HCT116 (cell line): ENCODE results near the gene CDKL5. TPM values are rescaled to one million over a fixed set of nuclear protein-coding genes. Genes with fewer than 3 reads are reported as not detected.

Experiments used
- ATAC-seq: fragments of 200-7000 bp; cut with Tn5 transposase; 2 replicates; pipeline ENCODE4 v1.9.1; 2020; ENCODE audit warnings: mild to moderate bottlenecking, moderate library complexity
- BruUV-seq: library from RNA; stranded (reverse); fragments of 400-500 nt; replicated peaks from 2 replicates; lab custom pipeline; 2021; lab: Mats Ljungman, UMichigan
- CTCF ChIA-PET: fragments of 300-600 bp; sonication (Branson Sonifier 250); formaldehyde crosslinking; loops from one replicate; lab custom pipeline; 2021; ENCODE audit warnings: antibody characterized with exemption; lab: Charles Lee
- POLR2A ChIA-PET: fragments of 300-600, 350-600 bp; sonication (Branson Sonifier 250); formaldehyde crosslinking; loops from one replicate; lab custom pipeline; 2021; ENCODE audit warnings: antibody characterized with exemption; lab: Charles Lee
- RAD21 ChIA-PET, 2 experiments: fragments of 300-600 bp; sonication (Branson Sonifier 250); formaldehyde crosslinking; loops; one replicate each; lab custom pipeline; 2023; ENCODE audit warnings: low total read pairs in 2 of 2; ENCODE audit not compliant: uncharacterized antibody in 2 of 2, unreplicated experiment in 2 of 2, low non-redundant PET in 1 of 2; lab: Charles Lee
- DNase-seq: peaks from one replicate; pipeline ENCODE4 v3.0.0-alpha.2; 2010; ENCODE audit warnings: low read depth, low spot score
- H2AFZ ChIP-seq: fragments of 200-600 bp; shearing (Covaris generic), sonication (generic); 2 replicates; pipeline ENCODE4 v1.6.1; 2017; ENCODE audit warnings: low read depth, mixed run types, mixed read lengths, antibody characterized with exemption, low read length; ENCODE audit not compliant: poor library complexity, severe bottlenecking
- H3K27ac ChIP-seq: 2 replicates; pipeline ENCODE4 v1.5.1; 2012; ENCODE audit warnings: low read depth, low read length
- H3K27me3 ChIP-seq: fragments of 200-600 bp; sonication (generic); 2 replicates; pipeline ENCODE4 v1.6.1; 2016; ENCODE audit warnings: mixed run types, low read length, mixed read lengths; ENCODE audit not compliant: insufficient read depth
- H3K36me3 ChIP-seq, 2 experiments: fragments of 200-500 bp in 1 of 2; fragments of 200-600 bp in 1 of 2; sonication (Bioruptor generic) in 1 of 2; sonication (generic) in 1 of 2; 2 replicates each; pipeline versions ENCODE4 v1.5.1 to v1.6.1; 2014 to 2016; ENCODE audit warnings: low read length in 2 of 2, inconsistent platforms in 1 of 2, mixed read lengths in 1 of 2, mixed run types in 1 of 2; ENCODE audit not compliant: insufficient read depth in 2 of 2, control insufficient read depth in 1 of 2
- H3K4me1 ChIP-seq, 2 experiments: fragments of 200-600 bp in 1 of 2; sonication (generic) in 1 of 2; 2 replicates each; pipeline versions ENCODE4 v1.5.1 to v1.6.1; 2012 to 2017; ENCODE audit warnings: low read length in 2 of 2, inconsistent platforms in 1 of 2, mild to moderate bottlenecking in 1 of 2, mixed read lengths in 1 of 2, mixed run types in 1 of 2, moderate library complexity in 1 of 2; ENCODE audit not compliant: insufficient read depth in 2 of 2, control insufficient read depth in 1 of 2
- H3K4me2 ChIP-seq: fragments of 200-600 bp; sonication (generic); 2 replicates; pipeline ENCODE4 v1.6.1; 2017; ENCODE audit warnings: mixed run types, low read length, mixed read lengths
- H3K4me3 ChIP-seq, 2 experiments: fragments of 200-600 bp in 1 of 2; sonication (generic) in 1 of 2; replicated peaks in 1 of 2; 2 replicates each; pipeline ENCODE4 v1.5.1; 2011 to 2016; ENCODE audit warnings: low read length in 2 of 2, control low read depth in 1 of 2, low read depth in 1 of 2, mild to moderate bottlenecking in 1 of 2, mixed read lengths in 1 of 2, mixed run types in 1 of 2
- H3K79me2 ChIP-seq: fragments of 200-600 bp; sonication (generic); 2 replicates; pipeline ENCODE4 v1.6.1; 2017; ENCODE audit warnings: mild to moderate bottlenecking, mixed run types, low read length, moderate library complexity, mixed read lengths; ENCODE audit not compliant: insufficient read depth
- H3K9ac ChIP-seq: fragments of 200-600 bp; sonication (generic); 2 replicates; pipeline ENCODE4 v1.6.1; 2016; ENCODE audit warnings: low read length, mixed read lengths
- H3K9me2 ChIP-seq: fragments of 200-600 bp; sonication (generic), shearing (Covaris generic); 2 replicates; pipeline ENCODE4 v1.6.1; 2017; ENCODE audit warnings: mixed run types, mild to moderate bottlenecking, moderate library complexity; ENCODE audit not compliant: insufficient read depth
- H3K9me3 ChIP-seq, 2 experiments: fragments of 200-500 bp in 1 of 2; fragments of 200-600 bp in 1 of 2; sonication (Bioruptor generic) in 1 of 2; sonication (generic) in 1 of 2; 2 replicates each; pipeline ENCODE4 v1.6.1; 2014 to 2017; ENCODE audit warnings: low read length in 2 of 2, mixed read lengths in 2 of 2, inconsistent platforms in 1 of 2, low read depth in 1 of 2, mild to moderate bottlenecking in 1 of 2, mixed run types in 1 of 2, moderate library complexity in 1 of 2; ENCODE audit not compliant: control insufficient read depth in 1 of 2, insufficient read depth in 1 of 2
- H4K20me1 ChIP-seq: fragments of 200-600 bp; sonication (generic), shearing (Covaris generic); 2 replicates; pipeline ENCODE4 v1.6.1; 2017; ENCODE audit warnings: mixed run types, mild to moderate bottlenecking, moderate library complexity; ENCODE audit not compliant: insufficient read depth
- ATF3 ChIP-seq: IDR thresholded peaks from 2 replicates; pipeline ENCODE4 v1.6.1; 2012
- CEBPB ChIP-seq: IDR thresholded peaks from 2 replicates; pipeline ENCODE4 v1.6.1; 2012; ENCODE audit warnings: low read depth
- CTCF ChIP-seq, 3 experiments: fragments of 200-600 bp in 1 of 3; sonication (generic) in 1 of 3; IDR thresholded peaks in 2 of 3; conservative IDR thresholded peaks in 1 of 3; 2 replicates each; pipeline ENCODE4 v1.5.1; 2012 to 2017; ENCODE audit warnings: low read depth in 2 of 3, low read length in 2 of 3, antibody characterized with exemption in 1 of 3, borderline replicate concordance in 1 of 3, control low read depth in 1 of 3, mild to moderate bottlenecking in 1 of 3, mixed read lengths in 1 of 3, mixed run types in 1 of 3, moderate library complexity in 1 of 3; ENCODE audit not compliant: insufficient read depth in 1 of 3
- EZH2 ChIP-seq: fragments of 200-600 bp; sonication (generic); IDR thresholded peaks from 2 replicates; pipeline ENCODE4 v1.6.1; 2017; ENCODE audit warnings: antibody characterized with exemption, mixed run types
- EZH2phosphoT487 ChIP-seq: fragments of 200-600 bp; IDR thresholded peaks from 2 replicates; pipeline ENCODE4 v1.6.1; 2018; ENCODE audit warnings: antibody characterized with exemption, borderline replicate concordance
- JUND ChIP-seq: IDR thresholded peaks from 2 replicates; pipeline ENCODE4 v1.6.1; 2012
- MAX ChIP-seq: IDR thresholded peaks from 2 replicates; pipeline ENCODE4 v1.6.1; 2012
- RAD21 ChIP-seq: IDR thresholded peaks from 2 replicates; pipeline ENCODE4 v1.6.1; 2012; ENCODE audit warnings: low read depth, mild to moderate bottlenecking
- SRF ChIP-seq: IDR thresholded peaks from 2 replicates; pipeline ENCODE4 v1.6.1; 2012; ENCODE audit warnings: low read depth
- TCF7L2 ChIP-seq: IDR thresholded peaks from 2 replicates; pipeline ENCODE4 v1.7.0; 2011; ENCODE audit warnings: borderline replicate concordance, inconsistent platforms; ENCODE audit not compliant: insufficient read depth, insufficient read length; ENCODE audit errors: extremely low read depth
- ZBTB33 ChIP-seq: IDR thresholded peaks from 2 replicates; pipeline ENCODE4 v1.6.1; 2011; ENCODE audit warnings: mild to moderate bottlenecking, low read length, moderate library complexity; ENCODE audit not compliant: insufficient replicate concordance; ENCODE audit errors: extremely low read depth
- ZFX ChIP-seq: fragments of 450-650 bp; IDR thresholded peaks from 2 replicates; pipeline ENCODE4 v1.6.1; 2017
- intact Hi-C: fragments of 100-400 bp; cut with micrococcal nuclease; formaldehyde crosslinking; loops from 2 replicates; pipeline ENCODE4 v1.10.0; 2022
- total RNA-seq: library from RNA; stranded (reverse); gene quantifications from one replicate; pipeline ENCODE4 v1.2.1, GENCODE V29; 2021; ENCODE audit not compliant: unreplicated experiment

The CDKL5 gene
- total RNA-seq, 1 experiment from 2014 or later, result 2.5 TPM

- ChIA-PET RAD21 (no interaction called here), POLR2A (no interaction called here), CTCF (no interaction called here)
- Histone ChIP-seq H3K4me3 (no peak overlapping the region), H3K36me3 (no peaks in the 10 kb centered on the region), H3K9me2 (no peaks in the 10 kb centered on the region), H3K4me1 (no peaks in the 10 kb centered on the region), H3K27me3 (no peaks in the 10 kb centered on the region), H3K27ac (no peak overlapping the region), H3K9ac (no peak overlapping the region), H3K4me2 (no peak overlapping the region), H2AFZ (no peak overlapping the region), H3K9me3 (no peaks in the 10 kb centered on the region), H3K79me2 (no peaks in the 10 kb centered on the region), H4K20me1 (no peaks in the 10 kb centered on the region)
- DNase-seq, result no peak
- no peak for ATAC-seq
- no TSS peak for BruUV-seq
- intact Hi-C loops, result no loop called here
- TF ChIP-seq TCF7L2 (no peak), MAX (no peak), ZFX (no peak), EZH2 (no peak), ZBTB33 (no peak), EZH2phosphoT487 (no peak), RAD21 (no peak), CTCF (IDR thresholded peaks at IDR 0.05 in 2 of 3, conservative IDR thresholded peaks at IDR 0.05 in 1 of 3; ENCODE audit: borderline replicate concordance in 1 of 3, insufficient read depth in 1 of 3, low read depth in 2 of 3, low read length in 2 of 3) (no peak), SRF (no peak), JUND (no peak), ATF3 (no peak), CEBPB (no peak)
These were observed 199.2 kb downstream of the CDKL5 start for GRCh38 chrX:18624599-18624998.
